ENCODE measurements around the gene OGA.

The OGA gene

GRCh38 chr10:101745074-101745696, 73.1 kb downstream of the OGA start:
- H3K27ac ChIP-seq (ENCODE audit: low read depth, low read length): no peak overlapping the region
- peaks cover 15% of the 10 kb centered on the region for H3K27me3 ChIP-seq (ENCODE audit: insufficient read depth, low read length)
- H3K36me3 ChIP-seq (ENCODE audit: insufficient read depth, low read length): no peaks in the 10 kb centered on the region
- no peaks in the 10 kb centered on the region for H3K4me1 ChIP-seq (ENCODE audit: control insufficient read depth, insufficient read depth, low read length, unreplicated experiment)
- no peak overlapping the region for H3K4me3 ChIP-seq (ENCODE audit: low read depth, low read length)
- no peaks in the 10 kb centered on the region for H3K79me2 ChIP-seq (ENCODE audit: control insufficient read depth, insufficient read depth, low read length, unreplicated experiment)
- no peak overlapping the region for H2AFZ ChIP-seq (ENCODE audit: low read length, unreplicated experiment)

GRCh38 chr10:101744267-101744666, 74.0 kb downstream of the OGA start:
- peaks cover 19% of the 10 kb centered on the region for H3K27me3 ChIP-seq (ENCODE audit: insufficient read depth, low read length)
- H2AFZ ChIP-seq (ENCODE audit: low read length, unreplicated experiment): no peak overlapping the region
- no peak overlapping the region for H3K4me3 ChIP-seq (ENCODE audit: low read depth, low read length)
- H3K79me2 ChIP-seq (ENCODE audit: control insufficient read depth, insufficient read depth, low read length, unreplicated experiment): no peaks in the 10 kb centered on the region
- H3K27ac ChIP-seq (ENCODE audit: low read depth, low read length): no peak overlapping the region
- no peaks in the 10 kb centered on the region for H3K36me3 ChIP-seq (ENCODE audit: insufficient read depth, low read length)
- H3K4me1 ChIP-seq (ENCODE audit: control insufficient read depth, insufficient read depth, low read length, unreplicated experiment): no peaks in the 10 kb centered on the region

GRCh38 chr10:101741938-101742337, 76.3 kb downstream of the OGA start:
- H2AFZ ChIP-seq (ENCODE audit: low read length, unreplicated experiment): no peak overlapping the region
- no peaks in the 10 kb centered on the region for H3K4me1 ChIP-seq (ENCODE audit: control insufficient read depth, insufficient read depth, low read length, unreplicated experiment)
- H3K79me2 ChIP-seq (ENCODE audit: control insufficient read depth, insufficient read depth, low read length, unreplicated experiment): no peaks in the 10 kb centered on the region
- H3K4me3 ChIP-seq (ENCODE audit: low read depth, low read length): no peak overlapping the region
- H3K36me3 ChIP-seq (ENCODE audit: insufficient read depth, low read length): no peaks in the 10 kb centered on the region
- H3K27ac ChIP-seq (ENCODE audit: low read depth, low read length): no peak overlapping the region
- H3K27me3 ChIP-seq (ENCODE audit: insufficient read depth, low read length): peaks cover 19% of the 10 kb centered on the region

GRCh38 chr10:101736666-101737065, 81.6 kb downstream of the OGA start:
- H3K27ac ChIP-seq (ENCODE audit: low read depth, low read length): no peak overlapping the region
- no peaks in the 10 kb centered on the region for H3K4me1 ChIP-seq (ENCODE audit: control insufficient read depth, insufficient read depth, low read length, unreplicated experiment)
- peaks cover 12% of the 10 kb centered on the region for H3K27me3 ChIP-seq (ENCODE audit: insufficient read depth, low read length)
- H2AFZ ChIP-seq (ENCODE audit: low read length, unreplicated experiment): no peak overlapping the region
- no peaks in the 10 kb centered on the region for H3K79me2 ChIP-seq (ENCODE audit: control insufficient read depth, insufficient read depth, low read length, unreplicated experiment)
- H3K36me3 ChIP-seq (ENCODE audit: insufficient read depth, low read length): no peaks in the 10 kb centered on the region
- H3K4me3 ChIP-seq (ENCODE audit: low read depth, low read length): no peak overlapping the region
